GM18951 (cell line): ENCODE data around the gene GREB1.

Experiments
- POLR2A ChIP-seq: IDR thresholded peaks from 4 replicates; pipeline ENCODE4 v1.6.1; 2011; ENCODE audit warnings: mild to moderate bottlenecking; ENCODE audit not compliant: insufficient read length, insufficient read depth; ENCODE audit errors: extremely low read depth
- in situ Hi-C: fragments of 300-500 bp; cut with MboI; formaldehyde crosslinking; loops from one replicate; pipeline ENCODE4 v1.12.0; 2022; ENCODE audit warnings: low sequenced_read_pairs, mixed read lengths, inconsistent platforms; ENCODE audit not compliant: unreplicated experiment

GREB1 gene

GRCh38 chr2:11562476-11562875 is 28.6 kb downstream of the GREB1 start:
- no peak for TF ChIP-seq POLR2A
- in situ Hi-C loops, result no loop called here

GRCh38 chr2:11563784-11564666 is 30.2 kb downstream of the GREB1 start:
- in situ Hi-C loops, result no loop called here
- TF ChIP-seq POLR2A, result no peak

- in situ Hi-C loops, result no loop called here
Measured at GRCh38 chr2:11564816-11565567, 31.1 kb downstream of the GREB1 start.

GRCh38 chr2:11566383-11566782 is 32.5 kb downstream of the GREB1 start:
- in situ Hi-C loops, result no loop called here

More at GRCh38 chr2:11564816-11565567, 31.1 kb downstream of the GREB1 start:
- no peak for TF ChIP-seq POLR2A

GRCh38 chr2:11567631-11568031 is 33.8 kb downstream of the GREB1 start:
- in situ Hi-C loops, result no loop called here

More at GRCh38 chr2:11566383-11566782, 32.5 kb downstream of the GREB1 start:
- no peak for TF ChIP-seq POLR2A

GRCh38 chr2:11568436-11568835 is 34.6 kb downstream of the GREB1 start:
- no peak for TF ChIP-seq POLR2A
- in situ Hi-C loops, result no loop called here

More at GRCh38 chr2:11567631-11568031, 33.8 kb downstream of the GREB1 start:
- TF ChIP-seq POLR2A, result no peak

- no peak for TF ChIP-seq POLR2A
- in situ Hi-C loops, result no loop called here
Measured at GRCh38 chr2:11569636-11570035, 35.8 kb downstream of the GREB1 start.

GRCh38 chr2:11571170-11571569 is 37.3 kb downstream of the GREB1 start:
- in situ Hi-C loops, result no loop called here
- TF ChIP-seq POLR2A, result no peak

- in situ Hi-C loops, result no loop called here
- no peak for TF ChIP-seq POLR2A
Measured at GRCh38 chr2:11572996-11573395, 39.2 kb downstream of the GREB1 start.

- in situ Hi-C loops, result no loop called here
Measured at GRCh38 chr2:11573418-11574175, 39.8 kb downstream of the GREB1 start.

GRCh38 chr2:11574176-11575046 is 40.6 kb downstream of the GREB1 start:
- in situ Hi-C loops, result loop anchor here (25.0 kb wide), 1 partner anchor 737 kb away; no protein-coding TSS in a partner anchor
- TF ChIP-seq POLR2A, result no peak

More at GRCh38 chr2:11573418-11574175, 39.8 kb downstream of the GREB1 start:
- TF ChIP-seq POLR2A, result no peak

GRCh38 chr2:11576398-11576797 is 42.6 kb downstream of the GREB1 start:
- in situ Hi-C loops, result loop anchor here (25.0 kb wide), 1 partner anchor 739 kb away; no protein-coding TSS in a partner anchor
- no peak for TF ChIP-seq POLR2A
